GM23338 (cell line): ENCODE data around the gene APOBR.

ENCODE experiments used
- CREB1 ChIP-seq: fragments of 250-450 bp; sonication (Bioruptor Pico); IDR thresholded peaks from 2 replicates; pipeline ENCODE4 v1.5.0; 2020; ENCODE audit warnings: low read depth, mild to moderate bottlenecking, moderate library complexity
- CTCF ChIP-seq, 2 experiments: fragments of 200-600 bp in 1 of 2; sonication (generic) in 1 of 2; conservative IDR thresholded peaks; 2 replicates each; pipeline versions ENCODE4 v1.5.1 to v1.6.1; 2016 to 2017; ENCODE audit warnings: antibody characterized with exemption in 2 of 2, low read depth in 2 of 2, mild to moderate bottlenecking in 2 of 2, moderate library complexity in 1 of 2
- EZH2 ChIP-seq: fragments of 200-600 bp; sonication (generic); IDR thresholded peaks from one replicate; pipeline ENCODE4 v1.8.0; 2017; ENCODE audit warnings: antibody characterized with exemption, mild to moderate bottlenecking, low read depth; ENCODE audit not compliant: unreplicated experiment
- EZH2phosphoT487 ChIP-seq: fragments of 200-600 bp; sonication (generic); IDR thresholded peaks from one replicate; pipeline ENCODE4 v1.8.1; 2018; ENCODE audit warnings: antibody characterized with exemption; ENCODE audit not compliant: unreplicated experiment
- POLR2AphosphoS5 ChIP-seq: IDR thresholded peaks from 2 replicates; pipeline ENCODE4 v1.6.1; 2016; ENCODE audit warnings: antibody characterized with exemption, low read depth
- STAT1 ChIP-seq: IDR thresholded peaks from one replicate; pipeline ENCODE4 v1.6.1; 2016; ENCODE audit warnings: antibody characterized with exemption; ENCODE audit not compliant: unreplicated experiment
- TF ChIP-seq, protein P1 (sequence below): IDR thresholded peaks from 2 replicates; pipeline ENCODE4 v1.6.1; 2016; ENCODE audit warnings: antibody characterized with exemption

DNA sequence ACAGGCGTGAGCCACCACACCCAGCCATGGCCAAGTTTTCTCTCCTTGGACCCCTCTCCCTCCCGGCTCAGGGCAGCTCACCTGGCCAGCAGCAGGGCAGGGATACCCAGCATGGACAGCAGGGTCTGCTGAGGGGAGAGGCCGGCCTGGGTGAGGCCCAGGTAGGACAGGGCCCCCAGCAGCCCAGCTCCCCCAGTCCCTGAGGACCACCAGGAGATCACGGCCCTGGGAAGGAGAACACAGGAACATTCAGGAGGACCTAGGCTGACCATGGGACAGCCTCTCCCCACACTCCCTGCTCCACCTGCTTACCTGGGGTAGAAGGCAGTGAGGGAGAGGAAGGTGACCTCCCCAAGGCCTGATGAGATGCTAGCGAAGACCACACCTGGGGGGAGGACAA lies 8.2 kb upstream of the APOBR start:
- TF ChIP-seq CTCF (conservative IDR thresholded peaks at IDR 0.05; ENCODE audit: low read depth in 2 of 2) (no peak), EZH2 (no peak), POLR2AphosphoS5 (no peak), EZH2phosphoT487 (no peak), CREB1 (CRISPR knock-in tag) (no peak), STAT1 (no peak)
- TF ChIP-seq, protein P1, sequence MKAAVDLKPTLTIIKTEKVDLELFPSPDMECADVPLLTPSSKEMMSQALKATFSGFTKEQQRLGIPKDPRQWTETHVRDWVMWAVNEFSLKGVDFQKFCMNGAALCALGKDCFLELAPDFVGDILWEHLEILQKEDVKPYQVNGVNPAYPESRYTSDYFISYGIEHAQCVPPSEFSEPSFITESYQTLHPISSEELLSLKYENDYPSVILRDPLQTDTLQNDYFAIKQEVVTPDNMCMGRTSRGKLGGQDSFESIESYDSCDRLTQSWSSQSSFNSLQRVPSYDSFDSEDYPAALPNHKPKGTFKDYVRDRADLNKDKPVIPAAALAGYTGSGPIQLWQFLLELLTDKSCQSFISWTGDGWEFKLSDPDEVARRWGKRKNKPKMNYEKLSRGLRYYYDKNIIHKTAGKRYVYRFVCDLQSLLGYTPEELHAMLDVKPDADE = no peak
